Endometrial microvascular endothelial cells (primary cell): ENCODE measurements around the gene NASP. TPM values are rescaled to one million over a fixed set of nuclear protein-coding genes. Genes with fewer than 3 reads are reported as not detected.

Source experiments
- in situ Hi-C: cut with HindIII; loops from 2 replicates; pipeline ENCODE4 v1.10.0; 2017; ENCODE audit warnings: low sequenced_read_pairs, low pct_unique_long_range_greater_than_20kb; ENCODE audit errors: inconsistent ontology term
- total RNA-seq: library from RNA; depleted of rRNA; stranded (reverse); fragments of >200 nt; gene quantifications from one replicate; pipeline ENCODE4 v1.2.3, GENCODE V29; 2015; ENCODE audit errors: inconsistent ontology term

The NASP gene
- 105 TPM for total RNA-seq

GRCh38 chr1:45583666-45584350, at the start of gene NASP:
TSS of gene NASP (plus strand) at chr1:45584041. CDS start at chr1:45584147, 106 bp downstream.
- in situ Hi-C loops = no loop called here

GRCh38 chr1:45535988-45536766, 47.7 kb upstream of the NASP start:
- in situ Hi-C loops = no loop called here

GRCh38 chr1:45536886-45537285, 47.0 kb upstream of the NASP start:
- in situ Hi-C loops = no loop called here

GRCh38 chr1:45541193-45541592, 42.6 kb upstream of the NASP start:
- in situ Hi-C loops = no loop called here

GRCh38 chr1:45542591-45542990, 41.2 kb upstream of the NASP start:
- in situ Hi-C loops = no loop called here

- in situ Hi-C loops = no loop called here
Observed at GRCh38 chr1:45543581-45544417, 40.0 kb upstream of the NASP start.

GRCh38 chr1:45544530-45544929, 39.3 kb upstream of the NASP start:
- in situ Hi-C loops = no loop called here

GRCh38 chr1:45545019-45545493, 38.8 kb upstream of the NASP start:
- in situ Hi-C loops = no loop called here

GRCh38 chr1:45545553-45546310, 38.1 kb upstream of the NASP start:
- in situ Hi-C loops = no loop called here

GRCh38 chr1:45550401-45551351, 33.2 kb upstream of the NASP start, which contains the start of gene AKR1A1:
TSS of gene AKR1A1 (plus strand) at chr1:45550826. CDS start at chr1:45561795, 10,969 bp downstream.
- in situ Hi-C loops = no loop called here

- in situ Hi-C loops = no loop called here
Observed at GRCh38 chr1:45551684-45552083, 32.2 kb upstream of the NASP start.

GRCh38 chr1:45552331-45552730, 31.5 kb upstream of the NASP start:
- in situ Hi-C loops = no loop called here

- in situ Hi-C loops = no loop called here
Observed at GRCh38 chr1:45554198-45554597, 29.6 kb upstream of the NASP start.

GRCh38 chr1:45557422-45557944, 26.4 kb upstream of the NASP start:
- in situ Hi-C loops = no loop called here

- in situ Hi-C loops = no loop called here
Observed at GRCh38 chr1:45563843-45564242, 20.0 kb upstream of the NASP start.

- in situ Hi-C loops = no loop called here
Observed at GRCh38 chr1:45566722-45567121, 17.1 kb upstream of the NASP start.

- in situ Hi-C loops = no loop called here
Observed at GRCh38 chr1:45567911-45568310, 15.9 kb upstream of the NASP start.
